Keratinocyte (primary cell): Measurements from ENCODE around the gene AK1. TPM values are rescaled to one million over a fixed set of nuclear protein-coding genes. Genes with fewer than 3 reads are reported as not detected.

Experiments used
- DNase-seq: peaks from one replicate; pipeline ENCODE4 v3.0.0-alpha.2; 2011; ENCODE audit warnings: low read depth, missing footprints, low spot score
- FAIRE-seq: peaks from 2 replicates; lab custom pipeline; 2011; peaks lifted over from hg19 to GRCh38; lab: Jason Lieb, UNC
- H2AFZ ChIP-seq: 2 replicates; pipeline ENCODE4 v1.6.0; 2012; ENCODE audit warnings: low read length, control low read depth, inconsistent platforms; ENCODE audit not compliant: control insufficient read depth
- H3K27ac ChIP-seq: 2 replicates; pipeline ENCODE4 v1.5.1; 2011; ENCODE audit warnings: low read length; ENCODE audit not compliant: control insufficient read depth, insufficient read depth
- H3K27me3 ChIP-seq: 3 replicates; pipeline ENCODE4 v1.6.0; 2011; ENCODE audit warnings: low read length; ENCODE audit not compliant: control insufficient read depth, insufficient read depth; ENCODE audit errors: extremely low read depth
- H3K36me3 ChIP-seq, 2 experiments: 2 replicates in 1 of 2; 3 replicates in 1 of 2; pipeline ENCODE4 v1.5.1; 2011; ENCODE audit warnings: low read length in 2 of 2, mild to moderate bottlenecking in 1 of 2; ENCODE audit not compliant: control insufficient read depth in 2 of 2, insufficient read depth in 2 of 2; ENCODE audit errors: extremely low read depth in 1 of 2
- H3K4me1 ChIP-seq: 3 replicates; pipeline ENCODE4 v1.5.1; 2011; ENCODE audit warnings: low read length; ENCODE audit not compliant: control insufficient read depth, insufficient read depth; ENCODE audit errors: extremely low read depth
- H3K4me2 ChIP-seq: 3 replicates; pipeline ENCODE4 v1.6.0; 2011; ENCODE audit warnings: low read depth, low read length; ENCODE audit not compliant: control insufficient read depth, insufficient read depth; ENCODE audit errors: extremely low read depth
- H3K4me3 ChIP-seq, 3 experiments: fragments of 200-600 bp in 1 of 3; sonication (generic) in 1 of 3; 2 replicates in 2 of 3; 3 replicates in 1 of 3; pipeline ENCODE4 v1.5.1; 2011 to 2016; ENCODE audit warnings: low read length in 3 of 3, mild to moderate bottlenecking in 3 of 3, control low read depth in 2 of 3, inconsistent platforms in 1 of 3, low read depth in 1 of 3, mixed read lengths in 1 of 3, mixed run types in 1 of 3, moderate library complexity in 1 of 3; ENCODE audit not compliant: control insufficient read depth in 2 of 3, insufficient read depth in 2 of 3; ENCODE audit errors: extremely low read depth in 1 of 3
- H3K79me2 ChIP-seq: 2 replicates; pipeline ENCODE4 v1.6.0; 2012; ENCODE audit warnings: low read length; ENCODE audit not compliant: control insufficient read depth, insufficient read depth
- H3K9ac ChIP-seq: 3 replicates; pipeline ENCODE4 v1.6.0; 2011; ENCODE audit warnings: low read length; ENCODE audit not compliant: control insufficient read depth, insufficient read depth; ENCODE audit errors: extremely low read depth
- H3K9me1 ChIP-seq: 3 replicates; pipeline ENCODE4 v1.6.0; 2011; ENCODE audit warnings: low read length; ENCODE audit not compliant: control insufficient read depth, insufficient read depth; ENCODE audit errors: extremely low read depth
- H3K9me3 ChIP-seq: 2 replicates; pipeline ENCODE4 v1.5.1; 2012; ENCODE audit warnings: low read depth, low read length; ENCODE audit not compliant: control insufficient read depth
- H4K20me1 ChIP-seq: 3 replicates; pipeline ENCODE4 v1.6.0; 2011; ENCODE audit warnings: low read length; ENCODE audit not compliant: control insufficient read depth, insufficient read depth; ENCODE audit errors: extremely low read depth
- CTCF ChIP-seq, 3 experiments: IDR thresholded peaks in 1 of 3; conservative IDR thresholded peaks in 1 of 3; optimal IDR thresholded peaks in 1 of 3; 2 replicates in 2 of 3; 3 replicates in 1 of 3; pipeline versions ENCODE3 to v1.5.1; 2011; ENCODE audit warnings: low read length in 3 of 3, mild to moderate bottlenecking in 3 of 3, moderate library complexity in 2 of 3, control low read depth in 1 of 3, inconsistent platforms in 1 of 3; ENCODE audit not compliant: insufficient read depth in 2 of 3; ENCODE audit errors: extremely low read depth in 1 of 3
- EZH2 ChIP-seq: IDR thresholded peaks from one replicate; pipeline ENCODE4 v1.6.1; 2012; ENCODE audit warnings: inconsistent platforms, mild to moderate bottlenecking, low read length, moderate library complexity
- dilution Hi-C: fragments of 300-500 bp; cut with MboI; formaldehyde crosslinking; loops from one replicate; pipeline ENCODE4 v1.7.0; 2020; ENCODE audit warnings: low sequenced_read_pairs; ENCODE audit not compliant: extremely low pct_ligation_motif_present
- polyA plus RNA-seq, 5 experiments: library from polyadenylated mRNA; depleted of rRNA in 3 of 5; stranded (reverse) in 3 of 5; stranded (forward) in 1 of 5; unstranded in 1 of 5; fragments of >200 nt; gene quantifications; 1 replicate in 1 of 5; 2 replicates in 3 of 5; 3 replicates in 1 of 5; pipeline versions ENCODE4 v1.2.1 to v1.2.3, GENCODE V29; 2011 to 2012; ENCODE audit warnings: missing spikeins in 2 of 5, low read depth in 1 of 5, low replicate concordance in 1 of 5

Gene AK1
- polyA plus RNA-seq, 1 donor (not counting 4 experiments of a cell fraction or from before 2014, with no cell fraction given), result 40.2 TPM

- TF ChIP-seq CTCF (optimal IDR thresholded peaks at IDR 0.05 in 1 of 3, IDR thresholded peaks at IDR 0.05 in 1 of 3, conservative IDR thresholded peaks at IDR 0.05 in 1 of 3; ENCODE audit: extremely low read depth in 1 of 3, insufficient read depth in 2 of 3, low read length in 3 of 3) (no peak), EZH2 (no peak)
- Histone ChIP-seq H3K4me3 (peak overlapping the region in 1 of 3 experiments; percentile 62), H3K4me1 (peaks cover 27% of the 10 kb centered on the region), H4K20me1 (no peaks in the 10 kb centered on the region), H3K27ac (no peak overlapping the region), H3K9me3 (no peaks in the 10 kb centered on the region), H3K79me2 (no peaks in the 10 kb centered on the region), H3K27me3 (no peaks in the 10 kb centered on the region), H3K9ac (peak overlapping the region; percentile 50), H2AFZ (no peak overlapping the region), H3K9me1 (no peaks in the 10 kb centered on the region), H3K36me3 (no peaks in the 10 kb centered on the region), H3K4me2 (peak overlapping the region; percentile 82)
- DNase-seq (no peak), FAIRE-seq (no peak)
- dilution Hi-C loops, result no loop called here
These were observed 40.1 kb upstream of the AK1 start for GRCh38 chr9:127917603-127918002.

- DNase-seq (no peak), FAIRE-seq (no peak)
- H3K9ac ChIP-seq, result peak within 1 kb of the TSS; percentile 50
- peak within 1 kb of the TSS; percentile 35 for H2AFZ ChIP-seq
- no peaks in the 10 kb centered on the region for H3K79me2 ChIP-seq
- H3K4me2 ChIP-seq, result peak within 1 kb of the TSS; percentile 82
- H3K36me3 ChIP-seq, result peaks cover 0 to 1% of the 10 kb centered on the region in 2 experiments
- no peaks in the 10 kb centered on the region for H3K9me1 ChIP-seq
- H3K27me3 ChIP-seq, result no peaks in the 10 kb centered on the region
- H3K9me3 ChIP-seq, result no peaks in the 10 kb centered on the region
- peak within 1 kb of the TSS; percentile 20 for H3K27ac ChIP-seq
- dilution Hi-C loops, result no loop called here
- H4K20me1 ChIP-seq, result no peaks in the 10 kb centered on the region
- H3K4me3 ChIP-seq, result peak within 1 kb of the TSS; percentile 50 to 62 (median 55)
- peaks cover 27% of the 10 kb centered on the region for H3K4me1 ChIP-seq
- no peak for TF ChIP-seq CTCF (optimal IDR thresholded peaks at IDR 0.05 in 1 of 3, IDR thresholded peaks at IDR 0.05 in 1 of 3, conservative IDR thresholded peaks at IDR 0.05 in 1 of 3; ENCODE audit: extremely low read depth in 1 of 3, insufficient read depth in 2 of 3, low read length in 3 of 3)
- no peak for TF ChIP-seq EZH2
These were observed 39.5 kb upstream of the AK1 start, which contains the start of gene ST6GALNAC4 for GRCh38 chr9:127916720-127917581. TSS of gene ST6GALNAC4 (minus strand) at chr9:127917041. CDS start at chr9:127916419, 622 bp downstream.
